Measurements from ENCODE around the gene SYNE2. TPM values are rescaled to one million over a fixed set of nuclear protein-coding genes. Genes with fewer than 3 reads are reported as not detected.

Gene SYNE2
- total and polyA plus RNA-seq, 9 donors, result 65.1 to 262 (median 180) TPM

GRCh38 chr14:64185184-64185583 is 332.4 kb downstream of the SYNE2 start:
- whole genome bisulfite sequencing, 3 donors, result 88 to 100% (median 90%) methylated on average over 1 of the region's 1 CpG
- no peaks in the 10 kb centered on the region for H3K9me3 ChIP-seq
- no peak for DNase-seq
- H3K27ac ChIP-seq, result no peak overlapping the region
- H3K36me3 ChIP-seq, result no peaks in the 10 kb centered on the region
- no peaks in the 10 kb centered on the region for H3K27me3 ChIP-seq
- peaks cover 6% of the 10 kb centered on the region for H3K4me1 ChIP-seq (ENCODE audit: insufficient read depth)
- intact Hi-C loops (cut with DNase I), result no loop called here
- no peak overlapping the region for H3K4me3 ChIP-seq
- TF ChIP-seq POLR2A (IDR thresholded peaks at IDR 0.05) (no peak), CTCF (IDR thresholded peaks at IDR 0.05) (no peak), EP300 (IDR thresholded peaks at IDR 0.05) (no peak)

GRCh38 chr14:64186231-64187129 is 333.7 kb downstream of the SYNE2 start:
- no peak for TF ChIP-seq EP300 (IDR thresholded peaks at IDR 0.05)
- no peak for TF ChIP-seq POLR2A (IDR thresholded peaks at IDR 0.05)
- TF ChIP-seq CTCF (IDR thresholded peaks at IDR 0.05), result no peak
- peak in 4 of 5 donors; percentile 46 to 58 (median 50) for DNase-seq

GRCh38 chr14:64187331-64187730 is 334.5 kb downstream of the SYNE2 start:
- H3K27ac ChIP-seq, result peak overlapping the region in 1 of 2 donors; percentile 54
- intact Hi-C loops (cut with DNase I), result no loop called here
- H3K27me3 ChIP-seq, result no peaks in the 10 kb centered on the region
- H3K9me3 ChIP-seq, result no peaks in the 10 kb centered on the region
- no peaks in the 10 kb centered on the region for H3K36me3 ChIP-seq
- DNase-seq, result no peak
- 9 to 20% (median 19%) methylated on average over 3 of the region's 3 CpGs for WGBS, 3 donors
- H3K4me1 ChIP-seq (ENCODE audit: insufficient read depth), result peaks cover 14% of the 10 kb centered on the region
- H3K4me3 ChIP-seq, result no peak overlapping the region
- TF ChIP-seq EP300 (IDR thresholded peaks at IDR 0.05) (no peak), CTCF (IDR thresholded peaks at IDR 0.05) (no peak), POLR2A (IDR thresholded peaks at IDR 0.05) (no peak)

More at GRCh38 chr14:64186231-64187129, 333.7 kb downstream of the SYNE2 start:
- no peaks in the 10 kb centered on the region for H3K9me3 ChIP-seq
- H3K27ac ChIP-seq, result peak overlapping the region in 1 of 2 donors; percentile 54
- WGBS, 3 donors, result 16 to 33% (median 25%) methylated on average over 12 of the region's 12 CpGs
- intact Hi-C loops (cut with DNase I), result no loop called here
- H3K4me1 ChIP-seq (ENCODE audit: insufficient read depth), result peaks cover 13% of the 10 kb centered on the region
- no peaks in the 10 kb centered on the region for H3K27me3 ChIP-seq
- no peaks in the 10 kb centered on the region for H3K36me3 ChIP-seq
- H3K4me3 ChIP-seq, result no peak overlapping the region

GRCh38 chr14:64190974-64191502 is 338.2 kb downstream of the SYNE2 start:
- WGBS, 3 donors, result 75 to 89% (median 80%) methylated on average over 3 of the region's 3 CpGs
- intact Hi-C loops (cut with DNase I), result no loop called here

More at GRCh38 chr14:64190974-64191502, 338.2 kb downstream of the SYNE2 start:
- H3K36me3 ChIP-seq, result no peaks in the 10 kb centered on the region
- H3K27me3 ChIP-seq, result no peaks in the 10 kb centered on the region
- H3K4me1 ChIP-seq (ENCODE audit: insufficient read depth), result peaks cover 20% of the 10 kb centered on the region
- H3K9me3 ChIP-seq, result no peaks in the 10 kb centered on the region
- no peak for TF ChIP-seq CTCF (IDR thresholded peaks at IDR 0.05)
- no peak for TF ChIP-seq POLR2A (IDR thresholded peaks at IDR 0.05)
- no peak for TF ChIP-seq EP300 (IDR thresholded peaks at IDR 0.05)
- H3K4me3 ChIP-seq, result no peak overlapping the region
- H3K27ac ChIP-seq, result no peak overlapping the region
- no peak for DNase-seq
